ENCODE data around the gene PPM1H. TPM values are rescaled to one million over a fixed set of nuclear protein-coding genes. Genes with fewer than 3 reads are reported as not detected.
"Not testable (repeated sequence)": the region's sequence is repeated elsewhere in the genome, so short reads cannot be mapped to it uniquely, and the experiment has no call there.

The PPM1H gene
- total RNA-seq, 1 donor: 1.3 TPM

DNA sequence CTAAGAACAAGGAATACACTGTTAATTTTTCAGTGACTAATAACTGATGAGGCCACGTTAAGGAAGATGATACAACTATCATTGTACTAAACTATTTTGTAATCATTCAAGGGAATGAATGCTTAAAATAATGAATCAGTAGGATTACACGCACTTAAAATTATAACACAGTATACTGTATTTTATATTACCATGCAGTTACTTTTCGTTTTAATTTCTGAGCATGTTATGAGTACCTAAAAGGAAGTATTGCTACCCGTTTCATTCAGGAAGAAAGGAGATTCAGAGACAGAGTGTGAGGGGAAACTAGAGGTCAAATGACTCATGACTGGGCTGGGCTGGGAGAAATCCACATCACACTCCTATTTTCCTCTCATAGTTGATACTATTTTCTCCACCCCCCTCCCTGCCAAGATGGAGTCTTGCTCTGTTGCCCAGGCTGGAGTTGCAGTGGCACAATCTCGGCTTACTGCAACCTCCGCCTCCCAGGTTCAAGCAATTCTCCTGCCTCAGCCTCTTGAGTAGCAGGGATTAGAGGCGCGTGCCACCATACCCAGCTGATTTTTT lies 202.0 kb downstream of the PPM1H start:
- H3K9me3 ChIP-seq (ENCODE audit: low read depth, low read length): no peaks in the 10 kb centered on the region
- H3K4me1 ChIP-seq (ENCODE audit: insufficient read depth, low read length): peaks cover 43% of the 10 kb centered on the region
- H3K4me3 ChIP-seq (ENCODE audit: low read length): no peak overlapping the region
- no peaks in the 10 kb centered on the region for H3K27me3 ChIP-seq (ENCODE audit: insufficient read depth, low read length)

DNA sequence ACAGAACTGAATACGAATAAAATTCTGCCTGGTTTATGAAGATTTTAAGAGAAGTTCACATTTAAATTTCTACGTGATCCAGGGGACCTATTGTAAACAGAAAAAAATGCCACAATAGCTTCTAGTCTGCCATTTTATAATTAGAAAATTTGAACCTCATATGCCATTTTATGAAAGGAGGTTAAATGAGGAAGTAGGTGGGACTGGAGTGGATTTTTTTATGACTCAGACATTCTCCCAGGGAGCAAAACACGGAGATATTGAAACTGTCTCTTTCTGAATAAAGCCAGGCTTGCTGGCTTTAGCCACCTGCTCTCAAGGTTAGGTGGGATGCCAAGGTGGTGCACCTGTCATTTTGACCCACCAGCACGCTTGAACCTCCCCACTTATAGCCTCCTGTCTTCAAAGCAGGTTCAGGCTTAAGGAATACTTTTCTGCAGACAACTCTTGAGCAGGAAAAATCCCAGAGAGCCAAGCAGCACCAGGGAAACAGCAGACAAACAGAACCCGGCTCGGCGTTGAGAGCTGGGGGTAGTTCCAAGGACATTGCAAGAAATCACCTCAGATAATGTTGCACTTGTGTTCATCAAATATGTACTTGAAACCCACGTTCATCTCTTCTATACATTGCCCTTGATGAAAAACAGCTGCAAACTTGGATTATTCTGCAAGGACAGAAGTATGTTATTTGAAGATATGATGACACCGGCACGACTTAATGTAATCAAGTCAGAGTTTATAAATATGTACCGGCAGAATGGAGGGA lies 203.7 kb downstream of the PPM1H start:
- Histone ChIP-seq H3K27me3 (ENCODE audit: insufficient read depth, low read length) (no peaks in the 10 kb centered on the region), H3K4me3 (ENCODE audit: low read length) (no peak overlapping the region), H3K9me3 (ENCODE audit: low read depth, low read length) (no peaks in the 10 kb centered on the region), H3K4me1 (ENCODE audit: insufficient read depth, low read length) (peaks cover 43% of the 10 kb centered on the region)

DNA sequence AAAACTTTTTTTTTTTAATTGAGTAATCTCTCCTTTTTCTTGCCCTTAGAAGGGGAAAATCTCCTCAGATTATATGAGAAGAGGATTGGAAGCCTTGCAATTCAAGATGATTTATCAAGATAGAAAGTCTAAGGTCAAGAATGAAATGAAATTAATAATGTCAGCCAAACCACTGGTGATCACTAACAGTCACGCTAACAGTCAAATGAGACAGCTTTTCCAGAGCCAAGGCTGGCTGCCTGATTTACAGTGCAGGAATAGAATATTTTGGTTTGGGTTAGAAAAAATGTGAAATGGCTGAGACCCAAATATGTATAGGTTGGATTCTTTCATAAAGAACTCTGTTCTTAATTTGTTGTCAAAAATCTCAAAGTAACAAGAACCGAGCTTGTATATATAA lies 204.3 kb downstream of the PPM1H start:
- H3K9me3 ChIP-seq (ENCODE audit: low read depth, low read length): no peaks in the 10 kb centered on the region
- no peak overlapping the region for H3K4me3 ChIP-seq (ENCODE audit: low read length)
- no peaks in the 10 kb centered on the region for H3K27me3 ChIP-seq (ENCODE audit: insufficient read depth, low read length)
- H3K4me1 ChIP-seq (ENCODE audit: insufficient read depth, low read length): peaks cover 43% of the 10 kb centered on the region

DNA sequence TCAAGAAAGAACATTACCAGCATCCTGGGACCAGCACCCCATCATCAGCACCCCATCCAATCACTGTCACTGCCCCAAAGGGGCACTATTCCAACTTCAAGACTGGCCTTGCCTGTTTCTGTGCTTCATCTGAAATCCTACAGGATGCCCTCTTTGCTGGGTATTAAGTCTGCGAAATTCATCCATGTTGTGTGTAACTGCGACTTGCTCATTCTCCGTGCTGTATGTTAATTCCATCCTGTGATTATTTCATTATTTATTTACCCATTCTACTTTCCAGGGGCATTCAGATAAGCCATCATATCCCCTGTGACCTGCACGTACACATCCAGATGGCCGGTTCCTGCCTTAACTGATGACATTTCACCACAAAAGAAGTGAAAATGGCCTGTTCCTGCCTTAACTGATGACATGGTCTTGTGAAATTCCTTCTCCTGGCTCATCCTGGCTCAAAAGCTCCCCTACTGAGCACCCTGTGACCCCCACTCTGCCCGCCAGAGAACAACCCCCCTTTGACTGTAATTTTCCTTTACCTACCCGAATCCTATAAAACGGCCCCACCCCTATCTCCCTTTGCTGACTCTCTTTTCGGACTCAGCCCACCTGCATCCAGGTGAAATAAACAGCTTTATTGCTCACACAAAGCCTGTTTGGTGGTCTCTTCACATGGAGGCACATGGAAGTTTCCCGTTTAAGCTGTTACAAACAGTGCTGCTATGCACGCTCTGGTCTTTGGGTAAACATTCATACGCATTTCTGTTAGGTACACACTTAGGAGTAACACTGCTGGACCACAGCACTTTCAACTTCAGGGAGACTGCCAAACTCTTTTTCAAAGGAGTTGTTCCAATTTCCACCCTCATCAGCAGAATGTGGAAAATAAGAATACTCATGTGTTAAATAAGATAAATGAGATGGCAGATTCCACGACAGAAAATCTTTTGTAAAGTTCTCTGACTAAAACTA lies 205.1 kb downstream of the PPM1H start:
- H3K9me3 ChIP-seq (ENCODE audit: low read depth, low read length); H3K4me3 ChIP-seq (ENCODE audit: low read length); H3K27me3 ChIP-seq (ENCODE audit: insufficient read depth, low read length): not testable (repeated sequence)
- H3K4me1 ChIP-seq (ENCODE audit: insufficient read depth, low read length): peaks cover 51% of the 10 kb centered on the region

DNA sequence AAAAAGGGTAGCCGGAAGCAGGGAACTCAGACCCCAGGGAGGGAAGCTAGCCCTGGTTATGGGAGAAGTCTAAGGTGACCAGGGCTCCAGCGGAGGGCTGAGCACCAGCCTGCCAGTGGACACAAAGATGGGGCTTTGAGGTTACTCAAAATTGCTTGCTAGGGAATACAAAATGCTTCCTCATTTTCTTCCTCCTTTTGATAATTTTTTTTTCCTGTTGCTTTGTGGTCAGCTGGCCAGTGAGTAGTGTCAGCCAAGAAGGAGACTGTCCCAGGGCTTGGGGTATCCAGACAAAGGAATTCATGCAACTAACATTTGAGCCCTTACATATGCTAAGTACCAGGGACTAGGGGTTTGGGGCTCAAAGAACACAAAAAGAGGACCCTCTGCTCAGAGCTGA lies 206.2 kb downstream of the PPM1H start:
- no peaks in the 10 kb centered on the region for H3K27me3 ChIP-seq (ENCODE audit: insufficient read depth, low read length)
- H3K4me1 ChIP-seq (ENCODE audit: insufficient read depth, low read length): peaks cover 52% of the 10 kb centered on the region
- no peak overlapping the region for H3K4me3 ChIP-seq (ENCODE audit: low read length)
- no peaks in the 10 kb centered on the region for H3K9me3 ChIP-seq (ENCODE audit: low read depth, low read length)

GRCh38 chr12:62726471-62726980 lies 208.4 kb downstream of the PPM1H start:
- Histone ChIP-seq H3K9me3 (ENCODE audit: low read depth, low read length) (no peaks in the 10 kb centered on the region), H3K4me3 (ENCODE audit: low read length) (no peak overlapping the region), H3K27me3 (ENCODE audit: insufficient read depth, low read length) (no peaks in the 10 kb centered on the region)

DNA sequence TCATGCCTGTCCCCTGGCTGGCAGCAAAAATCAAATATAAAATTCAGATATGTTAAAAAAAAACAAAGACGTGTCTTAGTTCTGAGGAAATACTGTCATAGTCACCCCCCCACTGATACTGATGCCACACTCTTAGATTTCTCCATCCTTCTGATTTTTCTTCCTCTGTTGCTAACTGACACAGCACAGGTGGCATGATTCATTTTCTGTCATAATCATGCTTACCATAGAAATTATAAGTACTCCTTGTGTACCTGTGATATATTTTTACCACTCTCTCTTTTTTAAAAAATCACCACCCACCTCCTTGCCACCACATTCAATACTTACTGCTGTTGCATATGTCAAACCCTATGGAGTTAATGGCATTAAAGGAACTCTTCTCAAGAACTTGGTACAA lies 209.2 kb downstream of the PPM1H start:
- no peak overlapping the region for H3K4me3 ChIP-seq (ENCODE audit: low read length)
- peaks cover 28% of the 10 kb centered on the region for H3K4me1 ChIP-seq (ENCODE audit: insufficient read depth, low read length)
- no peaks in the 10 kb centered on the region for H3K9me3 ChIP-seq (ENCODE audit: low read depth, low read length)
- H3K27me3 ChIP-seq (ENCODE audit: insufficient read depth, low read length): no peaks in the 10 kb centered on the region

More at GRCh38 chr12:62726471-62726980, 208.4 kb downstream of the PPM1H start:
- peaks cover 35% of the 10 kb centered on the region for H3K4me1 ChIP-seq (ENCODE audit: insufficient read depth, low read length)

DNA sequence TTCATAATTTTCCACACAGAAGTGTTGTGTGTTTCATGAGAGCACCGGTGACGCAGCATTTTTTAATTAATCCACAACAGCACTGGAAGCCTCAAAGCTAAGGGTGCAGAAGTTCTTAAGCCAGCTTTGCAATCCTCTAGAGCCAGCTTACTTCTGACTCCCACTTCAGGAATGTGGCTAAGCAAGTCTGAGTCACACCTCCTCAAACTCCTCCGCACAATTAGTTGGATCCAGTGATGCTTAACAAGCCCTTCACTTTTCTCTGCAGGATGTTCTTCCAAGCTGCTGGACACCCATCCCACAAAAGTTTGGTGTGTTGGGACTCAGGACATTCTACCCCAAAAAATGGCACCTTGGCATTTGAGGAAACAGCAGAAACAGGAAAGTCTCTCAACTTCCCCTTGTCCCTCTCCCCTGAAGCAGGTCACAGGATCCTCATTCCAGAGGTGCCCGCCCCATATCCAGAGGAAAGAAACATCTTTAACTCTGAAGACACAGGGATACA lies 210.0 kb downstream of the PPM1H start:
- no peak overlapping the region for H3K4me3 ChIP-seq (ENCODE audit: low read length)
- peaks cover 25% of the 10 kb centered on the region for H3K4me1 ChIP-seq (ENCODE audit: insufficient read depth, low read length)
- H3K9me3 ChIP-seq (ENCODE audit: low read depth, low read length): no peaks in the 10 kb centered on the region
- H3K27me3 ChIP-seq (ENCODE audit: insufficient read depth, low read length): no peaks in the 10 kb centered on the region

DNA sequence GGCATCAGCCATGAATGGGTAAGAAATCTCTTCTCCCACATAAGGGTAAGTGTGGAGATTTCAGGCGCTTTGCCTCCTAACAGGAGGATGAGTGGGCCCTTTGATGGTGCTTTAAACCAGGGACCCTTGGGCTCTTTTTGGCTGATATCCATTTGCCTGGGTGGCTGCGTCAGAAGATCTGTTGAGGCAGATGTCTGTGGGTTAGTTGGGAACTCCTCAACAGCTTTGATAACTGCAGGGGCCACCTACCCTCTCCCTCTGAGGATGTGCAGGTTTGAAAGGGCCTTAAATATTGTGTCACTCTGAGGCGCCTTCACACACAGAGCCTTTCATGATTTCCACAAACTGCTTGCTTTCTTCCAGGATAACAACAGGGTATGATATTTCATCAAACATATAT lies 210.7 kb downstream of the PPM1H start:
- Histone ChIP-seq H3K4me1 (ENCODE audit: insufficient read depth, low read length) (peaks cover 20% of the 10 kb centered on the region), H3K27me3 (ENCODE audit: insufficient read depth, low read length) (no peaks in the 10 kb centered on the region), H3K4me3 (ENCODE audit: low read length) (no peak overlapping the region), H3K9me3 (ENCODE audit: low read depth, low read length) (no peaks in the 10 kb centered on the region)

DNA sequence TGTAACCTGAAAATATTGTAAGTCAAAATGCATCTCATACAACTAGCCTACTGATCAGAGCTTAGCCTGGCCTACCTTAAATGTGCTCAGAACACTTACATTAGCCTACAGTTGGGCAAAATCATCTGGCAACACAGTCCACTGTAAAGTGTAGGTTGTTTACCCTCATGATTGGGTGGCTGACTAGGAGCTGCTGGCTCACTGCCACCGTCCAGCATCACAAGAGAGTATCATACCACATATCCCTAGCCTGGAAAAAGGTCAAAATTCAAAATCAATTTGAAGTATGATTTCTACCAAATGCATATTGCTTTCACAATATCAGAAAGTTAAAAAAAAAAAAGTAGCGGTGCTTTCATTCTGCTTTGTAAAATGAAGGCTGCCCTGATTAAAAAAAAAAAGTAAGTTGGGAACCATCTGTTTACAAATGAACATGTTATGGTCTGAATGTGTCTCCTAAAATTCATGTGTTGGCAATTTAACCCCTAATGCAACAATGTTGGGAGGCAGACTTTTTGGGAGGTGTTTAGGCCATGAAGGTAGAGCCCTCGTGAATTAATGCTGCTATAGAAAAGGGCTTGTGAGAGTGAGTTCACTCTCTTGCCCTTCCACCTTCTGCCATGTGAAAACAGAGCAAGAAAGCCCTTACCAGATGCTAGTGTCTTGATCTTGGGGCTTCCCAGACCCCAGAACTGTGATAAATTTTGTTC lies 211.8 kb downstream of the PPM1H start:
- Histone ChIP-seq H3K4me3 (ENCODE audit: low read length) (no peak overlapping the region), H3K27me3 (ENCODE audit: insufficient read depth, low read length) (no peaks in the 10 kb centered on the region), H3K9me3 (ENCODE audit: low read depth, low read length) (no peaks in the 10 kb centered on the region), H3K4me1 (ENCODE audit: insufficient read depth, low read length) (peaks cover 9% of the 10 kb centered on the region)

DNA sequence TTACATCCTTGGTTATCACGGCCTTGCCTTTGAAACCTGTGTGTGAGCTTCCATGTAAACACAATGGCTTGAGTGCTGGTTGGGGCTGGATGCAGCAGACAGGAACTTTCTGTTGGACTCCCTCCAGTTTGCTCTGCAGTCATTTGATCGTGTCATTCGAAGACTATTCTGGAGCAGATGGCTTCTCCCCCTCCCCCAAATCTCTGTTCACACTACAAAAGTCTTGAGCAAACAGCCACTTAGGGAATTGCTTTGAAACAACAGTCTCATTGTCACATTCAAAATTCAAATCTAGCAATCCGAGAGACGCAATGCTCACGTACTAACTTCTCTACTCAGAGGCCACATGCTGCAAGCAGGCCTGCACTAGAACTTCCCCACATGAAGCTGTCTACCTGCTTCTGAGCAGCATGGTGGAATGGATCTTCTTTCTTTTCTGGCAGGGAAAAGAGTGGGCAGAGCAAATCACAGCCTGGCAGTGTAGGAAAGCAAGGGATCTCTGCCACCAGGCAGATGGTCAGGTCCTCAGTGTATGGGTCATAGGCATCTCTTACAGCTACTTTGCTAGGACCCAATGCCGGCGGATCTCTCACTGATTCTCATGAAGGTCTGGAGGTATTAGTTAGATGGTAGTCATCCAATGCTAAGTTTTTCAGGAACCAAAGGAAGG lies 214.2 kb downstream of the PPM1H start:
- H3K4me3 ChIP-seq (ENCODE audit: low read length): no peak overlapping the region
- no peaks in the 10 kb centered on the region for H3K27me3 ChIP-seq (ENCODE audit: insufficient read depth, low read length)
- H3K9me3 ChIP-seq (ENCODE audit: low read depth, low read length): no peaks in the 10 kb centered on the region
- H3K4me1 ChIP-seq (ENCODE audit: insufficient read depth, low read length): peaks cover 9% of the 10 kb centered on the region

DNA sequence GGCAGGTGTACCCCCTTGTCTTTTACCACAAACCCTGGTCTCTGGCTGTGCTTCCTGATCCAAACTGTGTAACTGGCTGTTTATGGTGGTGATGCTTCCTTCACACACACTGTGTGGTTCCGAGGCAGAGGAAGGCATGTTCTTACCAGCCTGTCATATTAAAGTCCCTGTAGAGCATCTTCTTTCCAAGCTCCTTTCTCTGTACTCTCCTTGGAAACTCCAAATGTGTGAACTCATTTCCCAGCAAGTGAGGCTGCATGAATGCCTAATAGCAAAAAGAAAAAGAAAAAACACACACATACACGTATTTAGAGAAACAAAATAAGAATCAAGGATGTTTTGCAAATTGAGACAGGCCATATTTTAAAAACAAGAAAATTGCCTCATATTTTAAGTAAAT lies 214.9 kb downstream of the PPM1H start:
- Histone ChIP-seq H3K4me3 (ENCODE audit: low read length) (no peak overlapping the region), H3K27me3 (ENCODE audit: insufficient read depth, low read length) (no peaks in the 10 kb centered on the region), H3K9me3 (ENCODE audit: low read depth, low read length) (no peaks in the 10 kb centered on the region), H3K4me1 (ENCODE audit: insufficient read depth, low read length) (peaks cover 3% of the 10 kb centered on the region)

DNA sequence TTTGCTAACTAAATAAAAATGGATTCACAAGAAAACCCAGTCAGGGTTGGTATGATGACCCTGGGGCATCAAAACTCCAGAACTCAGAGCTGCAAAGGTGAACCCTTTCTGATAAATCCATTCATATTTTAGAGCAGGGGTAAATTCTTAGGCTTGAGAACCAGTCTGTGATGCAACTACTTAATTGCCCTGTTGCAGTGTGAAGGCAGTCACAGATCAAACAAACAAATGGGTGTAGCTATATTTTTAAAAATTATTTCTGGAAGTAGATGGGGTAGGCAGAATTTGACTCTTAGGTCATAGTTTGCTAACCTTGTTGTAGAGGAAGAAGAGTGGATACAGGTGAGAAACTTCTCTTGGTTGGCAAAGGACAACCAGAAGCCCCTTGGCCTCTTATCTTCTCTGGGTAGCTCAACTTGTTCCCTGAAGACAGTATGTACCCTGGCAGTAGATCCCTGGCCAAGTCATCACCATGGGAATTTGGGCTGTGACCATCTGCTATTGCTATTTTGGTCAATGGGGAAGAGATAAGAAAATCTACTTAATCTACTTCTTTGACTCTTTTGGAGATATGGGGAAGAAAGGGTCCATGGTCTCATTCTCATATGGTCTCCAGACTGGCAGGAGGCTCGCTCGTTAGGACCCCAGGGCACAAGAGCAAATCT lies 216.1 kb downstream of the PPM1H start:
- H3K4me3 ChIP-seq (ENCODE audit: low read length): no peak overlapping the region
- no peaks in the 10 kb centered on the region for H3K9me3 ChIP-seq (ENCODE audit: low read depth, low read length)
- H3K27me3 ChIP-seq (ENCODE audit: insufficient read depth, low read length): no peaks in the 10 kb centered on the region
- H3K4me1 ChIP-seq (ENCODE audit: insufficient read depth, low read length): no peaks in the 10 kb centered on the region

All from mononuclear cell (primary cell).